IPS-15b (cell line): ENCODE measurements around the gene CACNA2D4.

Experiments used
- H3K27me3 ChIP-seq: one replicate; pipeline ENCODE4 v1.6.1; 2013; ENCODE audit warnings: low read length; ENCODE audit not compliant: control insufficient read depth, insufficient read depth
- H3K36me3 ChIP-seq: one replicate; pipeline ENCODE4 v1.6.1; 2013; ENCODE audit warnings: low read length; ENCODE audit not compliant: control insufficient read depth, insufficient read depth
- H3K4me1 ChIP-seq: one replicate; pipeline ENCODE4 v1.6.1; 2013; ENCODE audit warnings: mild to moderate bottlenecking, low read length; ENCODE audit not compliant: control insufficient read depth, insufficient read depth
- H3K4me3 ChIP-seq: one replicate; pipeline ENCODE4 v1.5.1; 2013; ENCODE audit warnings: low read depth, low read length
- H3K9ac ChIP-seq: one replicate; pipeline ENCODE4 v1.6.1; 2013; ENCODE audit warnings: low read depth, mild to moderate bottlenecking, low read length
- H3K9me3 ChIP-seq: one replicate; pipeline ENCODE4 v1.6.1; 2013; ENCODE audit warnings: mild to moderate bottlenecking, low read length; ENCODE audit not compliant: control insufficient read depth, insufficient read depth

The CACNA2D4 gene

DNA sequence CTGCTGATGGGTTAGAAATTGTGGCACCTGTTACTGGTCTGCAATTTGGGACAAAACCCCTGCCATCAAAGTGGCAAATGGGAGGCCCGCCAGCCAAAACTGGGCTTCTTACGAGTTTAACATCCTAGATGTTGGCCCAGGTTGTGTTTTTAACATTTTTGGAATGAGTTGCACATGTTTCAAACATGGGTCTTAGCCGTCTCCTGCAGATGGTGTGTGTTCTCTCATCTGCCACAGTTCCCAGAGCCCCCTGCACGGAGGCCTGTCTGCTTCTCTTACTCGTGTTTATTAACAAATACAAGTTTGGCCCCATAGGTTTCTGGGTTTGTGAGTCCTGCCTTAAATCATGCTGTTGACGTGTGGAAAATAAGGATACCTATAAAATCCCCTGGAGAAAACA lies 46.5 kb downstream of the CACNA2D4 start:
- Histone ChIP-seq H3K4me3 (no peak overlapping the region), H3K4me1 (no peaks in the 10 kb centered on the region), H3K36me3 (no peaks in the 10 kb centered on the region), H3K9ac (no peak overlapping the region), H3K27me3 (no peaks in the 10 kb centered on the region), H3K9me3 (no peaks in the 10 kb centered on the region)

DNA sequence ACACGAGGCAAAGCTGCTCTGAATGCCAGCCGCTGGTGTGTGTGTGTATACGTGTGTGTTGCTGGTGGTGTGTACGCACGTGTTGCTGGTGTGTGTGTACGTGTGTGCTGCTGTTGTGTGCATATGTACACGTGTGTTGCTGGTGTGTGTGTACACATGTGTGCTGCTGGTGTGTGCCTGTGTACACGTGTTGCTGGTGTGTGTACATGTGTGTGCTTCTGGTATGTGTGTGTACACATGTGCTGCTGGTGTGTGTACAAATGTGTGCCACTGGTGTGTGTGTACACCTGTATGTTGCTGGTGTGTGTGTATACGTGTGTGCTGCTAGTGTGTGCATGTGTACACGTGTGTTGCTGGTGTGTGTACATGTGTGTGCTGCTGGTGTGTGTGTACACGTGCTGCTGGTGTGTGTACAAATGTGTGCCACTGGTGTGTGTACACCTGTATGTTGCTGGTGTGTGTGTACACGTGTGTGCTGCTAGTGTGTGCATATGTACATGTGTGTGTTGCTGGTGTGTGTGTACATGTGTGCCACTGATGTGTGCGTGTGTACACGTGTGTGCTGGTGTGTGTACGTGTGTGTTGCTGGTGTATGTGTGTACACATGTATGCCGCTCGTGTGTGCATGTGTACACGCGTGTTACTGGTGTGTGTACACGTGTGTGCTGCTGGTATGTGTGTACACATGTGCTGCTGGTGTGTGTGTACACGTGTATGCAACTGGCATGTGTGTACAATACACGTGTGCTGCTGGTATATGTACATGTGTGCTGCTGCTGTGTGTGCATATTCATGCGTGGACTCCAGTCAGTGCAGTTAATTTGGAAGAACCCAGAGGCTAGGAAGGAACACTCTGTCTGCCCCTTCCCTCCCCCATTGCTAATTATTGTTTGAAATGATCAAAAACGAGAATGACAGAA lies 47.2 kb downstream of the CACNA2D4 start:
- H3K4me3 ChIP-seq = no peak overlapping the region
- H3K9me3 ChIP-seq = no peaks in the 10 kb centered on the region
- no peaks in the 10 kb centered on the region for H3K36me3 ChIP-seq
- no peak overlapping the region for H3K9ac ChIP-seq
- H3K4me1 ChIP-seq = no peaks in the 10 kb centered on the region
- no peaks in the 10 kb centered on the region for H3K27me3 ChIP-seq

DNA sequence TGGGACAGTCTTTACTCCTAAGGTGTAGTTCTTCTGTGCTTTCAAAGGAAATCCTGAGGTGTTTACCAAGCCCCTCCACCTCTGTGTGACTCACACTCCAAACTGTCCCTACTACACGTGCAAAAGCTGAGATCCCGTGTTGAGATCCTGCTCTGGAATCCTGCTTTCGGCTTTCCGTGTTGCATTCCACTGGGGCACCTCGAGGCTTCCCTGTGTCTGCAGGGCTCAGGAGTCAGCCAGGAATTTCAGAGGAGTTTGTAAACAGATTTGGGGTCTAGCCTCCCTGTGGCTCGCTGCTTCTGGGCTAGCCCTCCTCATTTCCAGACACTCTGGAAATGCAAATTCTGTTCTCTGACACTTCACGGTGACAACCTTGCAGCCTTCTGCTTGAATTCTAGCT lies 48.4 kb downstream of the CACNA2D4 start:
- H3K4me1 ChIP-seq = no peaks in the 10 kb centered on the region
- H3K9me3 ChIP-seq = no peaks in the 10 kb centered on the region
- H3K27me3 ChIP-seq = no peaks in the 10 kb centered on the region
- no peak overlapping the region for H3K4me3 ChIP-seq
- H3K9ac ChIP-seq = no peak overlapping the region
- H3K36me3 ChIP-seq = no peaks in the 10 kb centered on the region

DNA sequence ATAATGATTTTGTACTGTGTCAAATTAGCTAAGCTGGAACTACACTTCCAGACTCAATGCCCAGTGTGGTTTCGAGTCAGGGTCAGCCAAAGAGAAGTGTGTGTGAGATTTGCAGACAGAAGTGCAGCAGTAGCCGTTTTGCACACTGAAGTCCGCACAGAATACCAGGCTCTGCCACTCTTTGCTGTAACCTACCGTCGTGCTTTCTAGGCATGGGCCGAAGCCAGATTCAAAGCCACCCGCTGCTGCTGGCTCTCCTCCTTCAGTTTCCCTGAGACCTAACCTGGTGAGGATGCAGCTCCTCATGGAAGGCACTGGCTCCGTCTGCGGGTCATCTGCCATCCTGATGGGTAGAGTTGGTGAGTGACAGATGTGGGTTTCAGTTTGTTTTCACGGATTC lies 49.3 kb downstream of the CACNA2D4 start:
- Histone ChIP-seq H3K36me3 (no peaks in the 10 kb centered on the region), H3K4me1 (no peaks in the 10 kb centered on the region), H3K9ac (no peak overlapping the region), H3K9me3 (no peaks in the 10 kb centered on the region), H3K27me3 (no peaks in the 10 kb centered on the region), H3K4me3 (no peak overlapping the region)

DNA sequence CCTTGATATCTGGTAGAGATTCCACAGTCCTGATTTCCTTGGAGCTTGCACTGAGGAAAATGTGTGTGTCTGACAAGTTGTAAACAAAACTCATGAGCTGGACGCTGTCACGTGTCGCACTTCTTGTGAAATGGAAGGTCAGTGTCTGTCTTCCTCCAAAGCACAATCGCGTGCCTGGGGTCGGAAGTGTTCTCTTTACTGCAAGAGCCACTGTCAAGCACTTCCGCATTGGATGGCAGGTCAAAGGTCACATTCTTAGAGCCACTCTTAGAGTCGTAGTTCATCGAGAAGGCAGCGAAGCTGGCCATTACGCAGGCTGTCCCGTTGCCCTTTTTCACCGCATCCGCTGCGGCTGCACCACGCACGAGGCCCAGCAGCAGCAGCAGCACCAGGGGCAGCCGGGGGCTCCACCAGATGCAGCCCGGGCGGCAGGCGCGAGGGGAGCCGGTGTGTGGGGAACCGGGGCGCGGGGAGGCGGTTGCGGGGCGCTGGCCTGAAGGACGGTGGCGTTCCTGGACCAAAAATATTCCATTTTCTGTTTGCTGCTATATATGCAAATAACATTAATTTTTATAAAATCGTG lies 53.1 kb downstream of the CACNA2D4 start:
- H3K36me3 ChIP-seq = no peaks in the 10 kb centered on the region
- H3K4me3 ChIP-seq = no peak overlapping the region
- H3K27me3 ChIP-seq = no peaks in the 10 kb centered on the region
- H3K4me1 ChIP-seq = no peaks in the 10 kb centered on the region
- no peak overlapping the region for H3K9ac ChIP-seq
- H3K9me3 ChIP-seq = no peaks in the 10 kb centered on the region

DNA sequence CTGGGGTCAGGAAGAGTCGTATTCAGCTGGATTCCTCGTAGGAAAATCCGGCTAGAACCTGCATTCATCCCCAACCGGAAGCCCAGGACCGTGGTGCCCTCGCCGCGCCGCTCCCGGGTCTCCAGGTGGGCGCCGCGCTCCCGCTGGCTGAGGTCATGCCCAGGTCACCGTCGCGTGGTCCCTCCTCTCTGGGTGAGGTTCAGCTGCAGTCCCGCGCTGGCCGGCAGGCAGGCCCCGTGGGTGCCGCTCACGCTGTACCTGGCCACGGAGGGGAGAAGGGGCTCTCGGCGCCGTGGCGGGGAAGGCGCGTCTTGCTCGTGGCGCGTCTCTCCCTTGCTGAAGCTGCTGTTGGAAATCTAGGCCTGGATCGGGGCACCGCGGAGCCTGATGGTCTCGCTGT lies 53.6 kb downstream of the CACNA2D4 start:
- Histone ChIP-seq H3K4me3 (no peak overlapping the region), H3K36me3 (no peaks in the 10 kb centered on the region), H3K4me1 (no peaks in the 10 kb centered on the region), H3K9me3 (no peaks in the 10 kb centered on the region), H3K27me3 (no peaks in the 10 kb centered on the region), H3K9ac (no peak overlapping the region)

DNA sequence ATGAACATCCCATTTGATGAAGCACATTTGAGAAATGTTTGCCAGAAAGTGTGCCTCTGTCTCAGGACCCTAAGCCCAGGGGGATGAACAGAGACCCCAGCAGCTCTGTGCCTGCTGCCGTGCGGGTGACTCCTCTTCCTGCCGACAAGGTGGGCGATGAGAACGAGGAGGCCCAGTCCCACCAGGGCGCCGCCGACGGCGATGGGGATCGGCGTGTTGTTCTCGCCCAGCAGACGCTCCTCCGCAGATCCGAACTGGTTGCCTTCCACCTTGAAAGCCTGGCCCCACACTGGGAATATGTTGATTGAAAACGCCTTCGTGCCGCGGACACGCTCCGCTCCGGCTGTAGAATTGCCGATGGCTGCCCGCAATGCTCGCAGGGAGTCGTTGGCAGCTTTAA lies 54.0 kb downstream of the CACNA2D4 start:
- Histone ChIP-seq H3K4me1 (no peaks in the 10 kb centered on the region), H3K36me3 (no peaks in the 10 kb centered on the region), H3K9ac (no peak overlapping the region), H3K27me3 (no peaks in the 10 kb centered on the region), H3K4me3 (no peak overlapping the region), H3K9me3 (no peaks in the 10 kb centered on the region)

DNA sequence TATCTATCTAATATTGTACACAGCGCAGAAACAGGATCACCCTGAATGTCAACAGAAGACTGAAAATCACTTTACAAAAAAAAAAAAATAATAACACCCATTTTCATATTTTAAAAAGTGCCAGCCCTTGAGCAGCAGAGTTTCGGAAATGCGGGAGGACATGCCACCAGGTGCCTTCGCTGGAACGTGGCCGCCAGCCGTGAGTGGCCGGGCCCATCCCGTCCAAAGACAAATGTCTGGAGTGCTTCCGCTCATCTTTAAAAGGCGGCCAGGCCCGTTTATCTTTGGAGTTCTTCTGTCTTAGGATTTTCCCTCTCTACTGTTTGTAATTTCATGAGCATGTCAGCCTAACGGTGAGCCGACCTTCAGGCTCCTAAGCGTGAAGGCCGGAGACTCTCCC lies 54.6 kb downstream of the CACNA2D4 start:
- no peaks in the 10 kb centered on the region for H3K36me3 ChIP-seq
- no peaks in the 10 kb centered on the region for H3K4me1 ChIP-seq
- no peaks in the 10 kb centered on the region for H3K27me3 ChIP-seq
- no peaks in the 10 kb centered on the region for H3K9me3 ChIP-seq
- no peak overlapping the region for H3K4me3 ChIP-seq
- no peak overlapping the region for H3K9ac ChIP-seq

DNA sequence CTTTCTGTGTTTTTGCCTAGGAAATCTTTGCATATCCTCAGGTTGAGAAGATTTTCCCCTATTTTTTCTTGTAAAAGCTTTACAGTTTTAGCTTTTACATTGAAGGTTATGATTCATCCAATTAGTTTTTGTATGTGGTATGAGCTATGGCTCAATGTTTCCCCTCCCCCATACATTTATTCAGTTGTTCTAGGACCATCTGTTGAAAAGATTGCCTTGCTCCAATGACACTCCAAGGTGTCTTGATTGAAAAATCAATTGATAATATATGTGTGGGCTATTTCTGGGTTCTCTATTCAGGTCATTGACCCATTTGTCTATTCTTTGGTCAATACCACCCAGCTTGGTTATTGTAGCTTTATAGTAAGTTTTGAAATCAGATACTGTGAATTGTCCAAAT lies 55.5 kb downstream of the CACNA2D4 start:
- no peak overlapping the region for H3K4me3 ChIP-seq
- H3K9ac ChIP-seq = no peak overlapping the region
- H3K9me3 ChIP-seq = no peaks in the 10 kb centered on the region
- H3K4me1 ChIP-seq = no peaks in the 10 kb centered on the region
- no peaks in the 10 kb centered on the region for H3K27me3 ChIP-seq
- no peaks in the 10 kb centered on the region for H3K36me3 ChIP-seq

DNA sequence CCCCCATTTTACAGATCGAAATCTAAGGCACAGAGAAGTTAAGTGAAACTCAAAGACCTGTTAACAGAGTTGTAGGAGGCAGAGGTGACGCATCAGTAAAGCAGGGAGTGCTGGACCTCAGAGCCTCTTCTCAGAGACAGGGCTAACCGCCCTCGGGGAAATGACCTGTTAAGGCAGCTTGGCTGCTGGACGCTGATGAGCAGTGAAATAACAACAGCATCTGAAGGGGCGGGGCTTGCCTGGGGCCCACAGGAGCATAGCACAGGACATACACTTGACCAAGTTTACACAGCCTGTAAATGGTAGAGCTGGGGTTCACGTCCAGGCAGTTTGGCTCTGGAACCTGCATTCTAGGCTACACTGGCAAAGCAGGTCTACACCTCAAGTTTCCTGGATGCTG lies 58.8 kb downstream of the CACNA2D4 start:
- Histone ChIP-seq H3K27me3 (no peaks in the 10 kb centered on the region), H3K4me3 (no peak overlapping the region), H3K9me3 (no peaks in the 10 kb centered on the region), H3K4me1 (no peaks in the 10 kb centered on the region), H3K36me3 (no peaks in the 10 kb centered on the region), H3K9ac (no peak overlapping the region)

DNA sequence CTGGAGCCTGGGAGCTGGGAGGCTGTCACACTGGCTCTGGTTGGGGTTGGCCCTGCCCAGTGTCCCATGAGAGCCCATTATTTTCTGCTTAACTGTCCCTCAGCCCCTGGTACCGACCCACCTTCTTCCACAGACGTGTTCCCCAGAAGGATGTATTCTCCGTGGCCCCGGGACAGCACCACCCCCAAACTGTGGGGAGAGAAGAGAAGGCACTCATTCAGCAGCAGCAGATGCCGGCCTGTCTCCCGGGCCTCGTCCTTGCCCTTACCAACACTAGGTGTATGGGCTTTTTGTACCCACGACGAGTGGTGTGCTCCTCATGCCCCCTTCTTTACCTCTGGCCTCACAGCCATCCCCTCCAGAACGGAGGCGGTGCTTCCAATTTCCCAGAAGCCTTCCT lies 60.0 kb downstream of the CACNA2D4 start:
- no peaks in the 10 kb centered on the region for H3K9me3 ChIP-seq
- no peak overlapping the region for H3K9ac ChIP-seq
- no peak overlapping the region for H3K4me3 ChIP-seq
- H3K36me3 ChIP-seq = no peaks in the 10 kb centered on the region
- H3K4me1 ChIP-seq = no peaks in the 10 kb centered on the region
- H3K27me3 ChIP-seq = no peaks in the 10 kb centered on the region

DNA sequence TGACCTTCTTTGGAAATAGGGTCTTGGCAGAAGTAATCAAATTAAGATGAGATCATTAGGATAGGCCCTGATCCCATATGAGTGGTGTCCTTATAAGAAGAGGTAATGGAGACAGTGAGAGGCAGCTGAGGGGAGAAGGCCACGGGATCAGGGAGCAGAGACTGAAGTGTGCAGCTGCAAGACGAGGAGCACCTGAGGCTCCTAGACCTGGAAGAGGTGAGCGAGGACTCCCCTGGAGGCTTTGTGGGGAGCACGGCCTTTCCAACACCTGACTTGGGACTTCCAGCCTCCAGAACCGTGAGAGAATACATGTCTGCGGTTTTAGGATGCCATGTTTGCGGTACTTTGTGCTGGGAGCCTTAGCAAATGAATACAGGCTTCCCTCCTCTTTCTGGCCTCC lies 60.6 kb downstream of the CACNA2D4 start:
- Histone ChIP-seq H3K4me3 (no peak overlapping the region), H3K9me3 (no peaks in the 10 kb centered on the region), H3K4me1 (no peaks in the 10 kb centered on the region), H3K36me3 (no peaks in the 10 kb centered on the region), H3K27me3 (no peaks in the 10 kb centered on the region), H3K9ac (no peak overlapping the region)
